Globus pallidus (tissue), 1 donor: ENCODE measurements around the gene DUSP7.

Source experiments
- DNase-seq: peaks from one replicate; pipeline ENCODE4 v3.0.0-alpha.2; 2015; ENCODE audit warnings: low spot score

The DUSP7 gene, protein sequence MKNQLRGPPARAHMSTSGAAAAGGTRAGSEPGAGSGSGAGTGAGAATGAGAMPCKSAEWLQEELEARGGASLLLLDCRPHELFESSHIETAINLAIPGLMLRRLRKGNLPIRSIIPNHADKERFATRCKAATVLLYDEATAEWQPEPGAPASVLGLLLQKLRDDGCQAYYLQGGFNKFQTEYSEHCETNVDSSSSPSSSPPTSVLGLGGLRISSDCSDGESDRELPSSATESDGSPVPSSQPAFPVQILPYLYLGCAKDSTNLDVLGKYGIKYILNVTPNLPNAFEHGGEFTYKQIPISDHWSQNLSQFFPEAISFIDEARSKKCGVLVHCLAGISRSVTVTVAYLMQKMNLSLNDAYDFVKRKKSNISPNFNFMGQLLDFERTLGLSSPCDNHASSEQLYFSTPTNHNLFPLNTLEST

DNA sequence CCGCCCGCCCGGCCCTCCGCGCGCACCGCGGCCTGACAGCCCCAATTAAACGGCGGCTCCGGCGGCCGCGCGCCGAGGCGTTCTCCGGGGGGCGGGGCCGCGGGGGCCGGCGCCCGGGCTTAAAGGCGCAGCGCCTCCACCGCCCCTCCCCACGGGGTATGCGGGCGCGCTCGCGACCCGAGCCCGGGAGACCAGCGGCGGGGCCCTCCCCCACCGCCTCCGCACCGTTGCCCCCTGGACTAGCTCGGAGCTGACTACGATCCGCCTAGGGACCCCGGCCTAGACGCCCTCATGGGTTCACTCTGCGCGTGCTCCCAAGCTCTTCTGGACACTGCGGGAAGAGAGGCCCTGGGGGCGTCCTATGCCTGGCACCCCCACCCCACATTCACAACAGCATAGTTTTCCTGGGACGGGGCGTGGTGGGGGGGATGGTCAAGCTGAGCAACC lies at the start of gene DUSP7:
Gene DUSP7, minus strand, starts transcription at position 51 of the 447 bp plus-strand sequence. CDS start 205 bp downstream, outside the sequence.
- DNase-seq, result peak; percentile 86

DNA sequence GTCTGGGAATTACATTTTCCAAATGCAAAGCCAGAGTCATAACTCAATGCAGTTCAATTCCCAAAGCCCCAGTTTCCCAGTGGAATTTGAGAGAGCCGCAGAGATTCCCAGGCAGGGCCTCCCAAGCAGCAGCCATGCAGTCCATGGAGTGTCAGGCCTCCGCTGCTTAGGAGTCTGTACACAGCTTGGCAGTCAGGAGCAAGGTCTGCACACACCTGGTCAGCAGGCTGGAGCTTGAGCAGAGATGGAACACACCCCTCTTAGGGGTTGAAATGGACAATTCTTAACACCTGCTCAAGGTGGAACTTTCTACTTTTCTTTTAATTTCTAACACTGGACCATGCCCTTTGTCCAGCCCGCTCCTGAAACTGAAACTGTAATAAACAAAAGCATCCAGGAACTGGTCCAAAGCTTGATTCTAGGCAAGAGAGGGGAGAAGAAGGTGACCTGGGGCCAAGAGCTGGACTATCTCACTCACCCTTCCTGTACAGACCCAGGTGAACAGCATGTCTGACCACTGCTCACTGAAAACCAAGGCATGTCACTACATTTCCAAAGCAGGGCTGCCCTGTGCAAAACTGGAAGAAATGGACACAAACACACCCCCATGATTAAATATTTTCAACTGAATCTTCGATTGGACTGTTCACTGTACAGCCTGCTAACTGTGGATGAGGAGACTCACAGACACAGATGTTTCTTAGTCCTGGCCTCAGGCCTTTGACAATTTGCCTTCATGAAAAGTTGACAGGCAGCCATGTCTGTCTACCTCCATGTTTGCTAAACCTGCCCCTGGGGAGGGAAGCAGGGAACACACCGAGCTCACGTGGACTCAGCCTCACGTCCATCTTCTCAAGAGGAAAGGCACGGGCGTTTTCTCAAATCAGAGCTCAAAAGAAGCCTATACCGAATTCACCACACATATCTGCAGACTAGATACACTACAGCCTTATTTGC lies 48.6 kb upstream of the DUSP7 start:
- DNase-seq, result no peak

DNA sequence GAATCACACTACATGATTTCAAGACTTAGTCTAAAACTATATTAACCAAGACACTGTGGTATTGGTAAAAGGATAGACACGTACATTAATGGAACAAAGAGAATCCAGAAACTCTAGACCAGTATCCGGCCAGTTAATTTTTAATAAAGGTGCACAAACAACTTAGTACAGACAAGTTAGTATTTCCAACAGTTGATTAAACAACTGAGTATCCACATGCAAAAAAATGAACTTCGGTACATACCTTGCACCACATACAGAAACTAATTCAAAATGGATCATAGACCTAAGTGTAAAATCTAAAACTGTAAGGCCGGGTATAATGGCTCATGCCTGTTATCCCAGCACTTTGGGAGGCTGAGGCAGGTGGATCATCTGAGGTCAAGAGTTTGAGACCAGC lies 46.6 kb upstream of the DUSP7 start:
- DNase-seq, result no peak

DNA sequence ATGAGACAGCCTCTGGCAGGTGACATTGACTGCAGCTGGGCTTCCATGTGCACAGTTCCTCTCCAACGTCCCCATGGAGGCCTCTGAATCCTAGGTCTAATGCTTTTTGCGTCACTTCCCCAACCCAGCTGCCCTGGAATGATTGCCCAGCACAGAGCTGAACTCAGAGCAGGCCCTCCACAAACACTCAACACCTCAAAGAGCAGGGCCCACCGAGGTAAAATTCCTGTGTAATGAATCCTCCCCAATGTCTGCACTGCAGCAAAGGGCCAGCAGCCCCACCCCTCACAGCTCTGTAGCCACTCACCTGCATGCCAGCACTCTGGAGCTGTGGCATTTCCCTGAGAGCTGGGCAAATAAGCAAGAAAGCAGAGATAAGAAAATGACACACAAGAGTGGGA lies 42.6 kb upstream of the DUSP7 start:
- DNase-seq, result no peak

DNA sequence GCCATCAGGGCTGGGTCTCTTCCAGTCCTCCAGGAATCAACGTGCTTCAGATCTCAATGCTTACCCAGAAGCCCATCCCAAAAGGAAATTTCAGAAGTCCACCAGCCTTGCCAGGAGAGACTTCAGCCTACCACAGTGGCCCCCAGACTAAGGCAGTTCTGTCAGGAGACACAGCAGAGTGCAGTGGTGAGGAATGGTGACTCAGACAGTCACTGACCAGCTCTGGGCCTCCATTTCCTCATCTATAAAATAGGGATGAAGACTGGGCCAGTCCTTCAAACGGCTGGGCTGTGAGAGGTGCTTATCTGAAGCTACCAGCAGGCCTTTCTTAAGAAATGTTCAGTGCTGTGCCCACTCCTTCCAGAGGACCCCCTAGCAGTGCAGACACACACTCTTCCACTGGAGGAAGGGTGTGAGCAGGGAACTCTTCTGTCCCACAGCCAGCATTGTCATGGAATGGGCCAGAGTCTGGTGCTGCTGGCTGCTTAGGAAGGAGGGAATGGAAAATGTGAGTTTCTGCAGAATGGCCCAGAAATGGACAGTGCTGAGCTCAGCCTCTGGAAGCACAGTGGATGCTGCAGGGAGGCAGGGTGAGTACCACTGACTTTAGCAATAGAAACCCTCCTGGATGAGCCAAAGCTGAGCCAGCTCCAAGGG lies 41.6 kb upstream of the DUSP7 start:
- DNase-seq, result no peak

DNA sequence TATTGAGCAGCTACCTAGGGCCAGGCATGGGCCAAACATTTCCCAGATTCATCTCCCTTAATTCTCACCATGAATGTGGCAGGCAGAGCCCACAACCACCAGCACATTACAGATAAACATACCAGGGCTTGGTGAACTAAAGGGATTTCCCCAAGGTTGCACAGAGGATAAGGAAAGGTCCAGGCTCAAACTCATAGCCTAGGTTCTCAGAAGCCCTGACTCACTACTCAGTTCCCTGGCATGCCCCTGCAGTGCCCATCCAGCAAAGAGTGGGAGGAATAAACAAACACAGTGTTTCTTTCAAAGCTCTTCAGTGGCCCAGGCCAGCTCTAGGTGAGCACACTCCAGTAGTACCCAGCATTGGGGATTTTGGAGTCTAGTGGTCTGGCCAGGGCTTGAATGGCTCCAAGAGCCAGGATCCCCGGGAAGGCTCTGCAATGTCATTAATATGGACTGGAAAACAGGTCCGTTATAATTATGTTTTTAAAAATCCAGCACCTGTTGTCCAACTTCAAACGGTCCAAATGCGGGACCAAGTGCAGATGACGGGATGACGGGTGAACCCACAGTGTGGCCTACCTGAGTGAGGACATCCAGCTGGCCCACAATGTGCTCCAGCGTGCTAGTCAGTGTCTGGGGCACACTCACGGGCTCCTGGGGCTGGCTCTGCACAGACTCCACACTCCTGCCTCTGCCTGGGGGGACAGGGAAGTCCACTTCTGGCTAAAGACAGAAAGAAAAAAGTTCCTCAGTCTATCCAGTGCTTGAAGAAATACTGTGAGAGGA lies 39.8 kb upstream of the DUSP7 start:
- no peak for DNase-seq

DNA sequence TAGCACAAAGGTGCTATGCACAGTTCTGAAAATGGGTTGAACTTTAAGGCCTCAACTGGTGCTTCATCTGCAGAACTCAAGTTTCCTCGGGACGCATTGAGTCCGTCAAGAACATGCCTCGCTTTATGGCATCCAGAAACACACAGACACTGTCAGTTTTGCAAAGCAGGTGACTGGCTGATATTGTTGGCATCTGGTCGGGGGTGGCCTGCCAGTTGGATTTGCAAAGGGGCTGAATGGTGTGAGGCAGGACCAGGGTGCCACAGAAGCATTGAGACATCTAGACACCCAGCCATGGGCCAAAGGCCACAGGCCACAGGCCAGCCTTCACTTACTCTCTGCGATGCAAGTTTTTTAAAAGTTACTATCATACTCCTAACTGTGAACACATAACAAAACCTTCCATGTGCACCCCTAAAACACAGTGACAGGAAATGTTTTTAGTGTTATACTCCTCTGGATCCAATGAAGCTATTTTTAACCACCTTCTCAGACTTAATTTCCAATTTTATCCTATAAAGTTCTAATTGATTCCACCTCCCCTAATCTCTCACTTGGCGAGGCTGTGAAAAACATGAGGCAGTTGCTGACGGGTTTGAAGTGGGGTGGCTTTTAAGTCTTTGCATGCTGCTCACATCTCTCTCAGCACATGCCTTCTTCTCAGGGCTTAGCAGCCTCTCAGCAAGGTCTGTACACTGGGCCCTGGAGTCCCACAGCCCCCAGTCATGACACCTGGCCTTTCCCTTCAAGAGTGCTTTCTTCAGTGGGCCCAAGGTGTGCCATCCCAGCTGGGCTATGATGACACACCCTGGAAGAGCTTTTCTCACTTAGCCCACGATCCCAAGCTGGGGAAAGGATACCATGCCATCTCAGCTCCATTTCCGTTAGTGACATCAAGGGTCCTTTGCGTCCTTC lies 38.5 kb upstream of the DUSP7 start:
- DNase-seq, result no peak

DNA sequence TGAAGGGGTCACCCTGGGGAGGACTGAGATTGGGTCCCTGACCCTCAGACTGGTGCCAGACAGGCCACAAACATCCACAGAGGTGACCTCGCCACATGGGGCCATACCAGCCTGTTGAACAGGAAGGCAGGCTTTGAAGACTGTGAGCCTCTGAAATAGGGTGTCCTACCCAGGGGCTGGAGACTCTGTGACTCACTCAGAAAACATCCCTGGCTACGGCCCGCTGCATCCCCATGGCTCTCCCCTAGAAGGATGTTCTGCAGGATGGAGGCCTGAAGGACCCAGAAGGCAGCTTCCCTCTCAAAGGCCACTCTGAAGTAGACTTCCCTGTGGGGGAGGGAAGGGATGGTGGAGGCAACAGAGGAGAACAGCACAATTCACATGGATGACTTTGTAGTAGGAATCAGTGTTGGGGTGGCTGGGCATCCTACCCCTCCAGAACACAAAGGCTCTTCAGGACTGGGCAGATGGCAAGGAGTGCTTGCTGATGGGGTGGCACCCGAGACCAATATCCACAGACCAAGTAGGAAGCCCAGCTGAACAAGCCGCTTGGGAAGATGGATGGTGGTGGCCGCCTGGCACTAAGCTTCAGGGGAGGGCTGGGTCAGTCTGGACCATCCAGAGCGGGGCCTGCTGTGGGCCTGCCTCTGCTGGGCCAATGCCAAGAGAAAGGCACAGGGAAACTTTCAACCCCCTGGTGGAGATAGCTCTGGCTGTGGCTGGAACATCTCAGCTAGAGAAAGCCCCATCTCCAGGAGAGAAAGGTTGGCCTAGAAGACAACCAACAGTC lies 37.6 kb upstream of the DUSP7 start:
- no peak for DNase-seq

DNA sequence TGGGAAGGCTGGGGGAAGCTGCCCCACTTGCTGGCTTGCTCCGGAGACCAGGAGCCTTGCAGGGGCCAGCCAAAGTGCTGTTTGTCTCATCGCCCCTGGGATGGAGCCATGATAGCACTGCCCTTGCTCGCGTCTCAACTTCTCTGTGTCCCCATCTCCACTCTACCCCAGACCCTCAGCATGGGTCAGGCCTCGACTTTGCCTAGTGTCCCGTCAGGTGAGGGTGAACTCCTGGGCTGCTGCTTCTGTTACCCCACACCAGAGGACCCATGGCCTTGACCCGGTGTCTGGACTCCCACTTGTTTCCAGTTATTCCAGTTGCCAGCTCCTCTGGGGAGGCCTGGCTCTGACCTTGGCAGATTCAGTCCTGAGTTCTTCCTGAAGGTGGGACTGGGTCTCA lies 36.5 kb upstream of the DUSP7 start:
- no peak for DNase-seq

DNA sequence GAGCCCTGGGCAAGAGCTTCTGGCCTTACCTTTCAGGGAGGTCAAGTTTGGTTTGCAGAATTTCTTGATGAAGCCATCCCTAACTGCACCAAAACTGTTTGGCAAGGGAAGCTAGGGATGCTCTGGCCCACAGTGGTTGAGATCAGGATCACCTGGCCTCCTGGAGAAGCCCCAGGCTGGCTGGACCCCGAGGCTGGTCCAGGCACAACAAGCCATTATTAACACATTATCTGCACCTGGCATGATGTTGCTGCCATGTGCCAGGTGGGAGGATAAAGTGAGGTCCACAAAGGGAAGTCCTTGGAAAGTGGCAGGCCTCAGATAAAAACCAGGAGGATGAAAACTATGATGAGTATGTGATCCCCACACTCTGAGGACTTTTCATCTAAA lies 35.9 kb upstream of the DUSP7 start:
- no peak for DNase-seq

DNA sequence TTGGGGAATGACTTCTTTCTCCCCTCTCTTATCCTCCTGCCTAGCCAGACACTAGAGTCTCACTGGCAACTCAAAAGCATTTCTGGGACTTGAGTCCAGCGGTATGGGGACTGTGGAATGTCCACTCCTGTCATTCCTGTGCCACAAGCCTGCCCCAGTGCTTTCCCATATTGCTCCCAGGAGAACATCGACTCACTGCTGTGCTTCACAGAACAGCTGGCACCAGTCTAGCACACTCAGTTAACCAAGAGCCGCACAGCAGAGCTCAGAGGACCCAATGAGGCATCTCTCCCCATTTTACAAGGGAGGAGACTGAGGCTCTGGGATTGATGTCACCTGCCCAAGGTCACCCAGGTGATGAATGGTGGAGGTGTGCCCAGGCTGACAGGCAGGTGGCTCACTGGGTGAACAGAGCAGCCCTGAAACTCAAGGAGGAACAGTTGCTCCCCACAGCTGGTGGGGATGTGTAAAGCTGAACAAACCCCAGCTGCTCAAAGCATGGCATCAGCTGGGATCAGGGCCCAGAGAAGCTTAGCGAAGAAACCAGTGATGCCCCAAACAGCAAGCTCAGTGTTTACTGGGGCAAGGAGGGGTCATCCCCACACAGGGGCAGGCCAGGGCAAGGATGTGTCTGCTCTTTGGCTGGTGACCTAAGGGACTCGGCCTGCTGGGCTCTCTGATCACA lies 35.4 kb upstream of the DUSP7 start:
- DNase-seq, result peak; percentile 86

DNA sequence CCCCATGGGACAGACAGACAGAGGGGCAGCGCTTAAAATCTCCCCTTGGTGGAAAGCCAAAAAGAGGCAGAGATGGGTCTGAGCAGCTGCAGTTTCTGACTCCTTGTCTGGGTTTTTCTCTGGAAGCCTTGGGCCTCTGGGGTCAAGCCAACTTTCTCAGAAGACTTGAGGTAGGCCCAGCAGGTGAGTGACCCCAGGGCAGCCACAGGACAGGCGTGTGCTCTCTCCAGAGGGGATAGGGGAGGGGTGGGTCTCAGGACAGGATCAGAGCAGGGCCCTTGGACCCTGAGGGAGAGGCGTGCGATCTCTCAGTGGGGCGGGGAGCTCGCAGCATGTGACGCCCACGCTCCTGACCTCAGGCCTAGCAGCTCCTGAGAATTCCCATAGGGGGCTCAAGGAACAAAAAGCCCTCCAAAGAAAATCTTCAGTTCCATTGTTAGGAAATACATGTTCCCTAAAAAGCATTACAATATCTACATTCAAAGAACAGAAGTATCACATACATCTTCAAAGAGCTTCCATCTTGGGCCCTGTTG lies 34.6 kb upstream of the DUSP7 start:
- DNase-seq, result no peak

DNA sequence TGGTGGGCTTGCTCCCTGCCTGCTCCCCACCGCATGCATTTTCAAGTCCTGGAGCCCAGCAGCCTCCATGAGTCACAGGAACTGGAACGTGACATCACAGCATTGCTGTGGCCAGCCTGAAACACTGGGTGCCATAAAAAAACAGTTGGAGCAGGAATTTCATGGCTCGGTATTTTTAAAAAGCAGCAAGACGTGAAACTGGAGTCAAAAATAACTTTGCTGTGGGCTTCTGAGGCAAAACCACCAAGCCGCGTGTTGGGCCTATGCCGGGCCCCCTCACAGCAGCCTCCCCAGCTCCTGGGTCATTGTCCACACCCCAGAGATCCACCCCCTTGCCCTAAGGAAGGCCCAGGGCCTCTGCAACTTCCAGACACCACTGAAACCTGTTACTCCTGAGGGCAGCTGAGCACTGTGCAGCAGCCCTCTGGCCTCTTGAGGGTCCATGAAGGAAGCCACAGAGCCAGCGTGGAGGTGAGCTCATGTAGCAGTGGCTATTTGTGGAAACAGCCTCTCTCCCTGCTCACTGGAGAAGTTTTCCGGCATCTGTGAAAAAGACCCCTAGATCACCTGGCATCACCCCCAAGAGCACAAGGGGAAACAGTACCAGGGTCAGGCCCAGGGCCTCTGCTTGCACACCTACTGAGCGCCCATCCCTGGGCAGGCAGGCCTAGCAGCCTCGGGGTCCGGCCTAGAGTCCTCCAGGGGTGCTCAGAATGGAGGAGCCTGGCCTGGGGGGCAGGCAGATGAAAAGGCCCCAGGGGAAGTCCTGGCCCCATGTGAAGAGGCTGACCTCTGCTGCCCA lies 34.0 kb upstream of the DUSP7 start:
- no peak for DNase-seq

DNA sequence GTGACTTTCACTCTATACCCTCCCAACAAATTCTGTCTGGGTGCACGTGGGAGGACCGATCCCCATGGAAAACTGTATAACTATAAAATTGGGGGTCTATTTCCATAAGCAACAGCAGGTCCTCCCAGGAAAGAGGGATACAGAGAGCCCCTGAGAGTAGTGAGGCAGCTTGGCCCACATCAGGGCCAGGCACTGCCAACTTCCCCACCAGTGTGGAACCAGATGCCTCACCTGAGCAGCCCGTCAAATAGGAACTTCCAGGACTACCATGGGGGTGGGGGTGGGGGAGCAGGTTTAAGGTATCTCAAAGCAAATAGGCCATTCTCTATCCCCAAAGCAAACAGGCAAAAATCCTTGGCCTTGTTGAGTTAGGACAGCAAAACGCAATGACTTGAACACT lies 33.3 kb upstream of the DUSP7 start:
- no peak for DNase-seq

DNA sequence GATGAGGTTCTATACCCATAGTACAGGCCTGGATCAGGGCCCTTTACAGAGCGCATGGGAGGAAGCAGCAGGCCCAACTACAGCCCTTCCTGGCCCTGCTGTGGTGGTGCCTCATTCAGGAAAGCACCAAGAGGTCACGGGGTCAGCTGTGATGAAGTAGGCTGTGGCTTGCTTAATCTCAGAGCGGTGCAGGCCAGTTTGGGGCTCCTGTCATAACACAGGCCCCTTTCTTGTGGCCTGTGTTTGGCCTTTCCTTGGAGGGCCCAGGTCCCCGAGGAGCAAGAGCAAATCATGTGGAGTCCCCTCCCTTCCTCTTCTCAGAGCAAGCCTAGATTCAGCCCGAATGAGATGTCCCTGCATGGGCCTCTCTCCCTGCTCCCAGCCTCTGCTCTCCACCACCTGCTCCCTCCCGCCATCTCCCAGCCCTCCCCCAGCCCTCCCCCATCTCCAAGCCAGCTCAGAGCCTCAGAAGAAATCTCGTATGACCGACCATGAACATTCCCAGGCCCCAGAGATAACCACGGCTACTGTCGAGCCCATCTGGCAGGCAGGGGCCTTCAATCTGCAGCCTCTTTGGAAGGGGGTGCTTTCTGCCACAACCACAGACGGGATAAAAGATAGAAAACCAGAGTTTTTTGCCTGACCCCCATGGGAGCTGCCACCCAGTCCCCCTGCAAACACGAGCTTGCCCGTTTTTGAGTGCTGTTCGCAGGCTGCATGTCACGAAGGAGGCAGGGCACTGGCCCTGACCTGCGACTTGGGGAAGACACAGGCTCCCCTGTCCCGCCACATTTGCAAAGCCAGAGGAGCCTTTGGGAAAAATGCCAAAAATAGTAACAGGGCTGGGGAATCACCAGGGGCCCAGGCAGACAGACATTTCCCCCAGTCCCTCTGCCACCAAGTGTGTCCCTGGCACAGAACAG lies 32.3 kb upstream of the DUSP7 start:
- DNase-seq, result no peak

DNA sequence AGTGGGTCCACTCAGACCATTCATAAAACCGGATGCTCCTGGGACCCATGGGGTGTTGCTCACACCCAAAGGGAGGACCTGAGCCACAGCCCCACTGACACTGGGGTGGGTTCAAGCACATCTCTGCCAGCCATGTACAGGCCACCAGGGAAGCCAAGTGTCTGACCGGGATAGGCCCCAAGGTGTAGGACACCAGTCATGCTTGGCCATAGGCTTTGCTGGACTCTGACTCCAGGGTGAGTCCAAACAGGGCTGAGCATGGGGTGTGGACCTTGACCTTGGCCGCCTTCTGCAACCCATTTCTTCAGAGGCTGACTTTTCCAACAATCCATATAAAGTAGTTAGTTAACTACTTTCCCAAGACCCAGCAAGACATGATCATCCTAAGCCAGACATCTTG lies 31.4 kb upstream of the DUSP7 start:
- DNase-seq, result no peak
